Kidney (tissue), 14 donors: ENCODE measurements around the gene NRG3. TPM values are rescaled to one million over a fixed set of nuclear protein-coding genes. Genes with fewer than 3 reads are reported as not detected.

Experiments
- DNase-seq, 5 donors: peaks; one replicate each; pipeline ENCODE4 v3.0.0-alpha.2; 2013 to 2020
- FAIRE-seq: peaks from 2 replicates; lab custom pipeline; 2012; peaks lifted over from hg19 to GRCh38; lab: Jason Lieb, UNC
- H3K27ac ChIP-seq, 2 donors: one replicate each; pipeline ENCODE4 v1.7.0; 2013; ENCODE audit warnings: low read depth in 2 of 2, low read length in 2 of 2, inconsistent platforms in 1 of 2
- H3K27me3 ChIP-seq: one replicate; pipeline ENCODE4 v1.7.1; 2013; ENCODE audit warnings: low read length, inconsistent platforms; ENCODE audit not compliant: control insufficient read depth, insufficient read depth
- H3K36me3 ChIP-seq, 3 donors: one replicate each; pipeline versions ENCODE4 v1.7.0 to v1.7.1; 2013; ENCODE audit warnings: low read length in 3 of 3, control low read depth in 1 of 3, inconsistent platforms in 1 of 3; ENCODE audit not compliant: insufficient read depth in 3 of 3, control insufficient read depth in 2 of 3
- H3K4me1 ChIP-seq, 3 donors: one replicate each; pipeline versions ENCODE4 v1.7.0 to v1.7.1; 2013; ENCODE audit warnings: low read length in 3 of 3, inconsistent platforms in 1 of 3, low read depth in 1 of 3; ENCODE audit not compliant: control insufficient read depth in 2 of 3, insufficient read depth in 2 of 3
- H3K4me3 ChIP-seq, 3 donors: one replicate each; pipeline versions ENCODE4 v1.7.0 to v1.8.1; 2013; ENCODE audit warnings: low read length in 3 of 3, control low read depth in 1 of 3, inconsistent platforms in 1 of 3
- H3K9ac ChIP-seq, 3 donors: one replicate each; pipeline versions ENCODE4 v1.7.0 to v1.7.1; 2013; ENCODE audit warnings: low read length in 3 of 3, control low read depth in 1 of 3, inconsistent platforms in 1 of 3
- H3K9me3 ChIP-seq, 3 donors: one replicate each; pipeline versions ENCODE4 v1.7.0 to v1.7.1; 2013; ENCODE audit warnings: low read length in 3 of 3, control low read depth in 1 of 3, inconsistent platforms in 1 of 3; ENCODE audit not compliant: control insufficient read depth in 2 of 3, insufficient read depth in 1 of 3
- CTCF ChIP-seq: IDR thresholded peaks from 3 replicates; pipeline ENCODE4 v1.5.1; 2012; ENCODE audit warnings: mild to moderate bottlenecking, moderate library complexity, borderline replicate concordance; ENCODE audit not compliant: insufficient read depth; ENCODE audit errors: extremely low read depth
- intact Hi-C: fragments of 100-400 bp; cut with DNase I; formaldehyde crosslinking; loops from one replicate; pipeline ENCODE4 v1.11.1; 2022
- polyA plus RNA-seq: library from polyadenylated mRNA; stranded (reverse); fragments of 350-450 nt; fragmentation: Illumina TruSeq; extraction: RNeasy Lipid Tissue Mini Kit (QIAGEN cat#74804); gene quantifications from one replicate; pipeline ENCODE4 v1.2.3, GENCODE V29; 2014; ENCODE audit warnings: low read depth, low replicate concordance; ENCODE audit not compliant: insufficient read depth
- total RNA-seq: library from RNA; stranded (reverse); fragmentation: NEBNext Ultra II Directional; extraction: Animal tissue kit (Norgen Biotek cat#: 25700); gene quantifications from one replicate; pipeline ENCODE4 v1.2.1, GENCODE V29; 2021
- donor health status: control.
- donor health status: control.
- donor health status: control.
- donor health status: control.
- donor health status: control.
- donor health status: DM: yes; HTN: yes; CAD: no.
- donor health status: Normal renal cell carcinoma (clear cell type).

The NRG3 gene
- total and polyA plus RNA-seq, 2 donors from 2014 or later = 0.62 to 5.4 TPM

- no peak for FAIRE-seq
Observed at GRCh38 chr10:82759050-82759449, 884.1 kb downstream of the NRG3 start.

GRCh38 chr10:82762641-82763040 lies 887.6 kb downstream of the NRG3 start:
- intact Hi-C loops = no loop called here
- Histone ChIP-seq H3K9ac (no peak overlapping the region), H3K27me3 (no peaks in the 10 kb centered on the region), H3K4me3 (no peak overlapping the region), H3K27ac (no peak overlapping the region), H3K4me1 (no peaks in the 10 kb centered on the region), H3K9me3 (no peaks in the 10 kb centered on the region), H3K36me3 (no peaks in the 10 kb centered on the region)
- no peak for FAIRE-seq
- DNase-seq = no peak
- TF ChIP-seq CTCF = no peak

More at GRCh38 chr10:82759050-82759449, 884.1 kb downstream of the NRG3 start:
- H3K4me3 ChIP-seq = no peak overlapping the region
- H3K27me3 ChIP-seq = no peaks in the 10 kb centered on the region
- TF ChIP-seq CTCF = no peak
- intact Hi-C loops = no loop called here
- no peak for DNase-seq
- no peaks in the 10 kb centered on the region for H3K4me1 ChIP-seq
- no peak overlapping the region for H3K9ac ChIP-seq
- no peaks in the 10 kb centered on the region for H3K9me3 ChIP-seq
- H3K27ac ChIP-seq = no peak overlapping the region
- H3K36me3 ChIP-seq = no peaks in the 10 kb centered on the region

GRCh38 chr10:82768040-82768439 lies 893.0 kb downstream of the NRG3 start:
- Histone ChIP-seq H3K27me3 (no peaks in the 10 kb centered on the region), H3K9me3 (no peaks in the 10 kb centered on the region), H3K27ac (no peak overlapping the region), H3K4me3 (no peak overlapping the region), H3K36me3 (no peaks in the 10 kb centered on the region), H3K9ac (no peak overlapping the region), H3K4me1 (no peaks in the 10 kb centered on the region)
- DNase-seq (no peak), FAIRE-seq (no peak)
- TF ChIP-seq CTCF = no peak
- intact Hi-C loops = no loop called here

GRCh38 chr10:82778908-82779307 lies 903.9 kb downstream of the NRG3 start:
- no peak overlapping the region for H3K9ac ChIP-seq
- no peak for FAIRE-seq
- no peak for TF ChIP-seq CTCF
- no peak for DNase-seq
- H3K4me3 ChIP-seq = no peak overlapping the region
- no peak overlapping the region for H3K27ac ChIP-seq
- H3K27me3 ChIP-seq = no peaks in the 10 kb centered on the region
- H3K4me1 ChIP-seq = no peaks in the 10 kb centered on the region
- intact Hi-C loops = no loop called here
- no peaks in the 10 kb centered on the region for H3K36me3 ChIP-seq
- no peaks in the 10 kb centered on the region for H3K9me3 ChIP-seq
